Loucy (cell line): ENCODE measurements around the gene TPR.

Source experiments
- H2AFZ ChIP-seq: fragments of 200-600 bp; sonication (generic); 2 replicates; pipeline ENCODE4 v1.6.0; 2016; ENCODE audit warnings: antibody characterized with exemption, mild to moderate bottlenecking, low read length, moderate library complexity
- H3F3A ChIP-seq: fragments of 200-600 bp; 2 replicates; pipeline ENCODE4 v1.6.0; 2016; ENCODE audit warnings: antibody characterized with exemption, low read depth, mild to moderate bottlenecking
- H3K27me3 ChIP-seq: fragments of 200-600 bp; sonication (generic); 2 replicates; pipeline ENCODE4 v1.6.1; 2014; ENCODE audit warnings: low read length, mild to moderate bottlenecking; ENCODE audit not compliant: insufficient read depth, poor library complexity, severe bottlenecking
- H3K36me3 ChIP-seq: fragments of 200-600 bp; sonication (generic); 2 replicates; pipeline ENCODE4 v1.6.1; 2016; ENCODE audit warnings: low read length; ENCODE audit not compliant: insufficient read depth
- H3K4me1 ChIP-seq: fragments of 200-600 bp; sonication (generic); 2 replicates; pipeline ENCODE4 v1.5.1; 2014; ENCODE audit warnings: low read length, mild to moderate bottlenecking; ENCODE audit not compliant: insufficient read depth, poor library complexity, severe bottlenecking
- H3K4me2 ChIP-seq: fragments of 200-600 bp; sonication (generic); 2 replicates; pipeline ENCODE4 v1.6.0; 2014; ENCODE audit warnings: antibody characterized with exemption, low read length, low read depth, mild to moderate bottlenecking; ENCODE audit not compliant: poor library complexity, severe bottlenecking
- H3K4me3 ChIP-seq: fragments of 200-600 bp; sonication (generic); 2 replicates; pipeline ENCODE4 v1.5.1; 2014; ENCODE audit warnings: low read length, mild to moderate bottlenecking, mixed read lengths; ENCODE audit not compliant: poor library complexity, severe bottlenecking
- H3K79me2 ChIP-seq: fragments of 200-600 bp; sonication (generic); 2 replicates; pipeline ENCODE4 v1.6.1; 2014; ENCODE audit warnings: low read length; ENCODE audit not compliant: insufficient read depth
- H3K9ac ChIP-seq: fragments of 200-600 bp; sonication (generic); 2 replicates; pipeline ENCODE4 v1.6.0; 2014; ENCODE audit warnings: mild to moderate bottlenecking, low read depth, low read length, moderate library complexity; ENCODE audit not compliant: poor library complexity, severe bottlenecking
- H3K9me2 ChIP-seq: fragments of 200-600 bp; sonication (generic); replicated peaks from 2 replicates; pipeline ENCODE4 v1.6.1; 2016; ENCODE audit warnings: low read depth, low read length, mixed read lengths
- H3K9me3 ChIP-seq: fragments of 200-600 bp; sonication (generic); 2 replicates; pipeline ENCODE4 v1.6.1; 2014; ENCODE audit warnings: mild to moderate bottlenecking, antibody characterized with exemption, low read length, low read depth; ENCODE audit not compliant: insufficient read depth
- H4K20me1 ChIP-seq: fragments of 200-600 bp; sonication (generic); 2 replicates; pipeline ENCODE4 v1.6.0; 2014; ENCODE audit warnings: antibody characterized with exemption, low read length, mild to moderate bottlenecking; ENCODE audit not compliant: insufficient read depth, poor library complexity, severe bottlenecking
- CTCF ChIP-seq: fragments of 200-600 bp; sonication (generic); conservative IDR thresholded peaks from 2 replicates; pipeline ENCODE4 v1.5.1; 2014; ENCODE audit warnings: mild to moderate bottlenecking, antibody characterized with exemption, low read length
- EZH2phosphoT487 ChIP-seq: fragments of 200-600 bp; IDR thresholded peaks from 2 replicates; pipeline ENCODE4 v1.6.1; 2018; ENCODE audit warnings: antibody characterized with exemption, mild to moderate bottlenecking, moderate library complexity, borderline replicate concordance

TPR gene

GRCh38 chr1:186315570-186315969 lies 59.5 kb downstream of the TPR start:
- no peaks in the 10 kb centered on the region for H4K20me1 ChIP-seq
- no peaks in the 10 kb centered on the region for H3K27me3 ChIP-seq
- no peaks in the 10 kb centered on the region for H3K9me2 ChIP-seq
- no peak overlapping the region for H3K9ac ChIP-seq
- H3K4me2 ChIP-seq, result no peak overlapping the region
- H3K9me3 ChIP-seq, result no peaks in the 10 kb centered on the region
- no peak for TF ChIP-seq CTCF
- H3K4me3 ChIP-seq, result no peak overlapping the region
- no peaks in the 10 kb centered on the region for H3K79me2 ChIP-seq
- no peaks in the 10 kb centered on the region for H3K4me1 ChIP-seq
- H3K36me3 ChIP-seq, result peaks cover 91% of the 10 kb centered on the region
- H2AFZ ChIP-seq, result no peak overlapping the region
- H3F3A ChIP-seq, result no peaks in the 10 kb centered on the region

- no peak for TF ChIP-seq EZH2phosphoT487
- no peak for TF ChIP-seq CTCF
- Histone ChIP-seq H3K4me3 (no peak overlapping the region), H3K27me3 (no peaks in the 10 kb centered on the region), H3K9me2 (no peaks in the 10 kb centered on the region), H3K9ac (no peak overlapping the region), H2AFZ (no peak overlapping the region), H3F3A (no peaks in the 10 kb centered on the region), H3K4me1 (no peaks in the 10 kb centered on the region), H3K79me2 (no peaks in the 10 kb centered on the region), H3K36me3 (peaks cover 54% of the 10 kb centered on the region; the same call in 1 of the 2 replicates), H3K4me2 (no peak overlapping the region), H4K20me1 (no peaks in the 10 kb centered on the region), H3K9me3 (no peaks in the 10 kb centered on the region)
Measured at GRCh38 chr1:186311375-186312051, 63.5 kb downstream of the TPR start.

GRCh38 chr1:186310307-186310706 lies 64.7 kb downstream of the TPR start:
- Histone ChIP-seq H3K4me2 (no peak overlapping the region), H3K36me3 (peaks cover 42% of the 10 kb centered on the region; the same call in 1 of the 2 replicates), H2AFZ (no peak overlapping the region), H3K9ac (no peak overlapping the region), H3K9me2 (no peaks in the 10 kb centered on the region), H3F3A (no peaks in the 10 kb centered on the region), H3K4me3 (no peak overlapping the region), H3K27me3 (no peaks in the 10 kb centered on the region), H3K9me3 (no peaks in the 10 kb centered on the region), H3K79me2 (no peaks in the 10 kb centered on the region), H4K20me1 (no peaks in the 10 kb centered on the region), H3K4me1 (no peaks in the 10 kb centered on the region)
- TF ChIP-seq EZH2phosphoT487, result no peak
- TF ChIP-seq CTCF, result no peak
